GM21360 (cell line): ENCODE measurements around the gene MCCD1.

Experiments
- ATAC-seq: cut with Tn5 transposase; IDR thresholded peaks from one replicate; pipeline ENCODE4 v1.9.1; 2021; ENCODE audit warnings: mild to moderate bottlenecking, moderate library complexity; ENCODE audit not compliant: unreplicated experiment

Gene MCCD1

GRCh38 chr6:31510007-31510406 lies 18.8 kb upstream of the MCCD1 start:
- no peak for ATAC-seq

- no peak for ATAC-seq
Observed at GRCh38 chr6:31513456-31514165, 15.2 kb upstream of the MCCD1 start.

GRCh38 chr6:31521835-31522234 lies 6.9 kb upstream of the MCCD1 start:
- no peak for ATAC-seq

- ATAC-seq, result no peak
Observed at GRCh38 chr6:31525553-31525931, 3.2 kb upstream of the MCCD1 start.

GRCh38 chr6:31525932-31526591 lies 2.7 kb upstream of the MCCD1 start:
- ATAC-seq, result no peak

GRCh38 chr6:31528307-31528777 lies 420 bp upstream of the MCCD1 start:
- no peak for ATAC-seq

GRCh38 chr6:31529329-31530150 lies 778 bp downstream of the MCCD1 start:
- no peak for ATAC-seq

GRCh38 chr6:31530659-31531058 lies 1.9 kb downstream of the MCCD1 start:
- ATAC-seq, result no peak

GRCh38 chr6:31531162-31531561 lies 2.4 kb downstream of the MCCD1 start:
- no peak for ATAC-seq

GRCh38 chr6:31531771-31532643 lies 3.2 kb downstream of the MCCD1 start:
- ATAC-seq, result no peak

- ATAC-seq, result no peak
Observed at GRCh38 chr6:31532644-31533454, 4.1 kb downstream of the MCCD1 start.

- no peak for ATAC-seq
Observed at GRCh38 chr6:31533455-31533841, 4.7 kb downstream of the MCCD1 start.

- no peak for ATAC-seq
Observed at GRCh38 chr6:31534011-31534410, 5.2 kb downstream of the MCCD1 start.

GRCh38 chr6:31534521-31535040 lies 5.8 kb downstream of the MCCD1 start:
- ATAC-seq, result no peak

GRCh38 chr6:31535538-31536324 lies 7.0 kb downstream of the MCCD1 start:
- ATAC-seq, result no peak

GRCh38 chr6:31538805-31539400 lies 10.1 kb downstream of the MCCD1 start:
- no peak for ATAC-seq

GRCh38 chr6:31540640-31541039 lies 11.9 kb downstream of the MCCD1 start:
- ATAC-seq, result no peak

- ATAC-seq, result no peak
Observed at GRCh38 chr6:31541059-31541657, 12.4 kb downstream of the MCCD1 start.
